B cell (primary cell): ENCODE results near the gene TBRG4. TPM values are rescaled to one million over a fixed set of nuclear protein-coding genes. Genes with fewer than 3 reads are reported as not detected.

Experiments used
- ATAC-seq: fragments of 200-7000 bp; cut with Tn5 transposase; one replicate; pipeline ENCODE4 v1.10.0; 2021; ENCODE audit warnings: low read depth, mild to moderate bottlenecking, moderate number of reproducible peaks, moderate library complexity
- CTCF ChIA-PET: fragments of 350-600 bp; sonication (Branson Sonifier 250); formaldehyde crosslinking; loops from one replicate; lab custom pipeline; 2021; ENCODE audit warnings: antibody characterized with exemption, inconsistent platforms; lab: Charles Lee
- POLR2A ChIA-PET: fragments of 350-600 bp; sonication (Branson Sonifier 250); formaldehyde crosslinking; loops from one replicate; lab custom pipeline; 2021; ENCODE audit warnings: antibody characterized with exemption; lab: Charles Lee
- DNase-seq: peaks from one replicate; pipeline ENCODE4 v3.0.0; 2013
- H2AFZ ChIP-seq: 2 replicates; pipeline ENCODE4 v1.6.1; 2012; ENCODE audit warnings: mild to moderate bottlenecking, low read depth, low read length; ENCODE audit not compliant: insufficient read depth, poor library complexity, severe bottlenecking
- H3K27ac ChIP-seq, 2 donors: 1 replicate in 1 of 2; 2 replicates in 1 of 2; pipeline ENCODE4 v1.5.1; 2012 to 2013; ENCODE audit warnings: low read length in 2 of 2, mild to moderate bottlenecking in 2 of 2, moderate library complexity in 1 of 2
- H3K27me3 ChIP-seq, 4 experiments: fragments of 200-600 bp in 1 of 4; sonication (generic) in 1 of 4; replicated peaks in 1 of 4; 1 replicate in 2 of 4; 2 replicates in 2 of 4; pipeline versions ENCODE4 v1.6.1 to v1.7.0; 2013 to 2016; ENCODE audit warnings: low read length in 3 of 4, mild to moderate bottlenecking in 2 of 4, mixed read lengths in 1 of 4, moderate library complexity in 1 of 4; ENCODE audit not compliant: insufficient read depth in 4 of 4, control insufficient read depth in 3 of 4; ENCODE audit errors: control extremely low read depth in 1 of 4
- H3K36me3 ChIP-seq, 2 experiments: replicated peaks in 1 of 2; 1 replicate in 1 of 2; 2 replicates in 1 of 2; pipeline versions ENCODE4 v1.6.1 to v1.7.1; 2013; ENCODE audit warnings: low read length in 1 of 2; ENCODE audit not compliant: insufficient read depth in 2 of 2, control insufficient read depth in 1 of 2; ENCODE audit errors: control extremely low read depth in 1 of 2, extremely low read depth in 1 of 2
- H3K4me1 ChIP-seq, 2 donors: fragments of 200-600 bp in 1 of 2; sonication (generic) in 1 of 2; 1 replicate in 1 of 2; 2 replicates in 1 of 2; pipeline versions ENCODE4 v1.5.1 to v1.6.1; 2013 to 2017; ENCODE audit warnings: low read length in 2 of 2; ENCODE audit not compliant: control insufficient read depth in 2 of 2, insufficient read depth in 2 of 2
- H3K4me2 ChIP-seq: replicated peaks from 2 replicates; pipeline ENCODE3; 2012; ENCODE audit warnings: mild to moderate bottlenecking, low read depth, low read length; ENCODE audit not compliant: poor library complexity, severe bottlenecking
- H3K4me3 ChIP-seq, 5 experiments: fragments of 200-600 bp in 1 of 5; sonication (generic) in 1 of 5; 1 replicate in 3 of 5; 2 replicates in 2 of 5; pipeline versions ENCODE4 v1.5.1 to v1.7.0; 2011 to 2016; ENCODE audit warnings: low read length in 4 of 5, mild to moderate bottlenecking in 4 of 5, low read depth in 2 of 5, control low read depth in 1 of 5, moderate library complexity in 1 of 5; ENCODE audit not compliant: insufficient read depth in 1 of 5; ENCODE audit errors: control extremely low read depth in 1 of 5, extremely low read depth in 1 of 5
- H3K79me2 ChIP-seq: fragments of 200-600 bp; sonication (generic); one replicate; pipeline ENCODE4 v1.6.0; 2016; ENCODE audit warnings: low read length; ENCODE audit not compliant: control insufficient read depth, insufficient read depth
- H3K9ac ChIP-seq: fragments of 200-600 bp; sonication (generic); 2 replicates; pipeline ENCODE4 v1.6.1; 2017; ENCODE audit warnings: mild to moderate bottlenecking, low read length, moderate library complexity
- H3K9me3 ChIP-seq, 3 donors: one replicate each; pipeline versions ENCODE4 v1.6.1 to v1.7.1; 2013; ENCODE audit warnings: low read length in 2 of 3; ENCODE audit not compliant: control insufficient read depth in 2 of 3, insufficient read depth in 1 of 3; ENCODE audit errors: control extremely low read depth in 1 of 3
- H4K20me1 ChIP-seq: 2 replicates; pipeline ENCODE4 v1.6.0; 2012; ENCODE audit warnings: mild to moderate bottlenecking, low read length; ENCODE audit not compliant: insufficient read depth, control insufficient read depth, poor library complexity, severe bottlenecking
- H3K27ac Mint-ChIP-seq: one replicate; pipeline ENCODE4 v1.8.0; 2021; ENCODE audit warnings: mixed read lengths
- H3K27me3 Mint-ChIP-seq: one replicate; pipeline ENCODE4 v1.8.0; 2021; ENCODE audit warnings: mixed read lengths
- H3K4me1 Mint-ChIP-seq: one replicate; pipeline ENCODE4 v1.8.0; 2021; ENCODE audit warnings: mixed read lengths
- H3K4me3 Mint-ChIP-seq: one replicate; pipeline ENCODE4 v1.8.0; 2021; ENCODE audit warnings: mixed read lengths
- H3K9me3 Mint-ChIP-seq: one replicate; pipeline ENCODE4 v1.8.0; 2022; ENCODE audit warnings: mixed read lengths; ENCODE audit not compliant: insufficient read depth
- CTCF ChIP-seq: fragments of 200-600 bp; IDR thresholded peaks from one replicate; pipeline ENCODE4 v1.8.0; 2022; ENCODE audit warnings: antibody characterized with exemption, mild to moderate bottlenecking
- EZH2 ChIP-seq: IDR thresholded peaks from 2 replicates; pipeline ENCODE4 v1.6.1; 2012; ENCODE audit warnings: borderline replicate concordance, low read depth, mild to moderate bottlenecking, moderate library complexity, low read length; ENCODE audit not compliant: insufficient read depth, poor library complexity, severe bottlenecking
- WGBS: methylation state at CpG from one replicate; pipeline ENCODE4 v1.1.5; 2013; ENCODE audit warnings: missing lambda C conversion rate; ENCODE audit not compliant: insufficient coverage; 5-methylcytosine and 5-hydroxymethylcytosine counted together
- intact Hi-C: fragments of 100-400 bp; cut with micrococcal nuclease; formaldehyde crosslinking; loops from one replicate; pipeline ENCODE4 v1.10.0; 2022
- polyA plus RNA-seq: library from polyadenylated mRNA; depleted of rRNA; stranded (reverse); fragments of >200 nt; gene quantifications from 2 replicates; pipeline ENCODE4 v1.2.3, GENCODE V29; 2012
- total RNA-seq, 2 donors: library from RNA; stranded (reverse); fragments of 120-200 nt in 1 of 2; gene quantifications; 1 replicate in 1 of 2; 2 replicates in 1 of 2; pipeline versions ENCODE4 v1.2.3 to v1.2.4, GENCODE V29; 2013 to 2022

Gene TBRG4
- total and polyA plus RNA-seq, 2 donors (not counting 1 experiment from before 2014, with no cell fraction given), result 92.8 to 111 TPM

GRCh38 chr7:45099891-45100760 is 11.4 kb downstream of the TBRG4 start:
- peaks cover 20% of the 10 kb centered on the region for H3K79me2 ChIP-seq
- TF ChIP-seq CTCF (no peak), EZH2 (no peak)
- H3K4me1 ChIP-seq, result no peaks in the 10 kb centered on the region
- H2AFZ ChIP-seq, result no peak overlapping the region
- H3K4me3 Mint-ChIP-seq, result no peak overlapping the region
- no peak overlapping the region for H3K27ac ChIP-seq
- no peaks in the 10 kb centered on the region for H3K9me3 Mint-ChIP-seq
- H3K4me3 ChIP-seq, result no peak overlapping the region
- H3K4me1 Mint-ChIP-seq, result no peaks in the 10 kb centered on the region
- H3K27me3 ChIP-seq, result no peaks in the 10 kb centered on the region
- no peaks in the 10 kb centered on the region for H3K27me3 Mint-ChIP-seq
- peaks cover 45% of the 10 kb centered on the region for H4K20me1 ChIP-seq
- H3K9ac ChIP-seq, result no peak overlapping the region
- 99% methylated on average over 16 of the region's 16 CpGs for WGBS
- intact Hi-C loops, result no loop called here
- CTCF ChIA-PET, result no interaction called here
- peaks cover 0 to 60% of the 10 kb centered on the region in 2 experiments for H3K36me3 ChIP-seq
- no peaks in the 10 kb centered on the region for H3K9me3 ChIP-seq
- POLR2A ChIA-PET, result no interaction called here
- ATAC-seq (no peak), DNase-seq (no peak)
- H3K4me2 ChIP-seq, result no peak overlapping the region
- no peak overlapping the region for H3K27ac Mint-ChIP-seq
